Right cardiac atrium (tissue), 5 donors: ENCODE data around the gene NFIC. TPM values are rescaled to one million over a fixed set of nuclear protein-coding genes. Genes with fewer than 3 reads are reported as not detected.

Experiments used
- ATAC-seq, 2 donors: fragments of 200-7000 bp; cut with Tn5 transposase; one replicate each; pipeline versions ENCODE4 v1.8.0 to v1.9.1; 2020; ENCODE audit warnings: moderate library complexity in 2 of 2, mild to moderate bottlenecking in 1 of 2
- DNase-seq, 3 donors: peaks; one replicate each; pipeline ENCODE4 v3.0.0-alpha.2; 2020
- H3K27ac ChIP-seq: one replicate; pipeline ENCODE4 v1.5.1; 2013; ENCODE audit warnings: mild to moderate bottlenecking, low read length, control low read depth, moderate library complexity
- H3K27me3 ChIP-seq: one replicate; pipeline ENCODE4 v1.6.1; 2013; ENCODE audit not compliant: control insufficient read depth, insufficient read depth
- H3K4me1 ChIP-seq: one replicate; pipeline ENCODE4 v1.6.1; 2013; ENCODE audit warnings: low read length; ENCODE audit not compliant: control insufficient read depth, insufficient read depth
- H3K4me3 ChIP-seq: one replicate; pipeline ENCODE4 v1.5.1; 2013; ENCODE audit warnings: low read length, control low read depth
- H3K9me3 ChIP-seq: one replicate; pipeline ENCODE4 v1.6.1; 2013; ENCODE audit warnings: low read length; ENCODE audit not compliant: control insufficient read depth
- WGBS: extraction: QIAGEN DNeasy Blood & Tissue Kit; methylation state at CpG from one replicate; pipeline ENCODE4 v1.1.7; 2013; 5-methylcytosine and 5-hydroxymethylcytosine counted together
- intact Hi-C, 4 donors: fragments of 100-400 bp; cut with DNase I; formaldehyde crosslinking; loops; one replicate each; pipeline versions ENCODE4 v1.11.0 to v1.14.0; 2022 to 2023
- polyA plus RNA-seq: library from polyadenylated mRNA; stranded (reverse); fragments of 200-250 nt; gene quantifications from one replicate; pipeline ENCODE4 v1.2.3, GENCODE V29; 2013
- total RNA-seq, 4 donors: library from RNA; stranded (reverse); fragmentation: NEBNext Ultra II Directional; extraction: Animal tissue kit (Norgen Biotek cat#: 25700); gene quantifications; one replicate each; pipeline ENCODE4 v1.2.1, GENCODE V29; 2021
- donor health status: healthy with polysubstance abuse.
- donor health status: DM: no; HTN: yes; CAD: no.
- donor health status: DM: no; HTN: no; CAD: no.
- donor health status: DM: no; HTN: yes; CAD: no; lungs with severe emphysema.
- donor health status: DM: yes; HTN: yes; CAD: no.

NFIC gene
- total and polyA plus RNA-seq, 5 donors: 175 to 223 (median 186) TPM

- Histone ChIP-seq H3K9me3 (no peaks in the 10 kb centered on the region), H3K27ac (no peak overlapping the region), H3K4me3 (no peak overlapping the region), H3K4me1 (peaks cover 4% of the 10 kb centered on the region), H3K27me3 (no peaks in the 10 kb centered on the region)
- no peak for ATAC-seq
- intact Hi-C loops: no loop called here
- DNase-seq: no peak
- WGBS: 84% methylated on average over 26 of the region's 26 CpGs
Measured at GRCh38 chr19:3511506-3512251, 145.3 kb downstream of the NFIC start.

- Histone ChIP-seq H3K27me3 (no peaks in the 10 kb centered on the region), H3K27ac (no peak overlapping the region), H3K4me1 (peaks cover 4% of the 10 kb centered on the region), H3K4me3 (no peak overlapping the region), H3K9me3 (no peaks in the 10 kb centered on the region)
- intact Hi-C loops: no loop called here
- DNase-seq: no peak
- WGBS: 77% methylated on average over 17 of the region's 17 CpGs
- peak in 1 of 2 donors; percentile 3 for ATAC-seq
Measured at GRCh38 chr19:3512562-3513228, 146.3 kb downstream of the NFIC start.

GRCh38 chr19:3513229-3514140, 147.1 kb downstream of the NFIC start:
- no peaks in the 10 kb centered on the region for H3K9me3 ChIP-seq
- ATAC-seq (peak; percentile 7 to 17), DNase-seq (peak in 1 of 3 donors; percentile 66)
- no peak overlapping the region for H3K27ac ChIP-seq
- no peak overlapping the region for H3K4me3 ChIP-seq
- peaks cover 4% of the 10 kb centered on the region for H3K4me1 ChIP-seq
- H3K27me3 ChIP-seq: no peaks in the 10 kb centered on the region
- WGBS: 73% methylated on average over 23 of the region's 23 CpGs
- intact Hi-C loops: no loop called here

GRCh38 chr19:3514930-3515329, 148.5 kb downstream of the NFIC start:
- Histone ChIP-seq H3K27ac (no peak overlapping the region), H3K27me3 (no peaks in the 10 kb centered on the region), H3K9me3 (no peaks in the 10 kb centered on the region), H3K4me1 (peaks cover 4% of the 10 kb centered on the region), H3K4me3 (no peak overlapping the region)
- intact Hi-C loops: no loop called here
- DNase-seq: no peak
- no peak for ATAC-seq
- WGBS: 88% methylated on average over 12 of the region's 12 CpGs

GRCh38 chr19:3515891-3516422, 149.6 kb downstream of the NFIC start:
- peaks cover 4% of the 10 kb centered on the region for H3K4me1 ChIP-seq
- H3K4me3 ChIP-seq: no peak overlapping the region
- ATAC-seq: no peak
- H3K27me3 ChIP-seq: no peaks in the 10 kb centered on the region
- no peaks in the 10 kb centered on the region for H3K9me3 ChIP-seq
- WGBS: 65% methylated on average over 15 of the region's 15 CpGs
- intact Hi-C loops: no loop called here
- peak in 1 of 3 donors; percentile 42 for DNase-seq
- H3K27ac ChIP-seq: no peak overlapping the region

- no peaks in the 10 kb centered on the region for H3K9me3 ChIP-seq
- H3K27me3 ChIP-seq: no peaks in the 10 kb centered on the region
- H3K4me1 ChIP-seq: peaks cover 4% of the 10 kb centered on the region
- intact Hi-C loops: no loop called here
- 77% methylated on average over 15 of the region's 15 CpGs for WGBS
- DNase-seq (peak in 2 of 3 donors; percentile 54 to 58), ATAC-seq (no peak)
- no peak overlapping the region for H3K27ac ChIP-seq
- H3K4me3 ChIP-seq: no peak overlapping the region
Measured at GRCh38 chr19:3516675-3517207, 150.4 kb downstream of the NFIC start.

- no peak overlapping the region for H3K4me3 ChIP-seq
- no peak overlapping the region for H3K27ac ChIP-seq
- WGBS: 89% methylated on average over 2 of the region's 2 CpGs
- H3K4me1 ChIP-seq: peaks cover 4% of the 10 kb centered on the region
- intact Hi-C loops: no loop called here
- no peaks in the 10 kb centered on the region for H3K9me3 ChIP-seq
- ATAC-seq: no peak
- DNase-seq: no peak
- no peaks in the 10 kb centered on the region for H3K27me3 ChIP-seq
Measured at GRCh38 chr19:3517638-3518037, 151.3 kb downstream of the NFIC start.

- no peak for DNase-seq
- H3K9me3 ChIP-seq: no peaks in the 10 kb centered on the region
- WGBS: 84% methylated on average over 10 of the region's 10 CpGs
- no peak for ATAC-seq
- intact Hi-C loops: no loop called here
- no peaks in the 10 kb centered on the region for H3K27me3 ChIP-seq
- no peak overlapping the region for H3K27ac ChIP-seq
- H3K4me1 ChIP-seq: peaks cover 4% of the 10 kb centered on the region
- H3K4me3 ChIP-seq: no peak overlapping the region
Measured at GRCh38 chr19:3518255-3518654, 151.9 kb downstream of the NFIC start.

GRCh38 chr19:3518659-3519058, 152.3 kb downstream of the NFIC start:
- ATAC-seq: no peak
- 78% methylated on average over 2 of the region's 2 CpGs for WGBS

More at GRCh38 chr19:3518659-3519058, 152.3 kb downstream of the NFIC start:
- intact Hi-C loops: no loop called here
- DNase-seq: no peak
- Histone ChIP-seq H3K4me1 (no peaks in the 10 kb centered on the region), H3K27ac (no peak overlapping the region), H3K4me3 (no peak overlapping the region), H3K9me3 (no peaks in the 10 kb centered on the region), H3K27me3 (no peaks in the 10 kb centered on the region)
